K562 (cell line): ENCODE data around the gene BCL2L13. TPM values are rescaled to one million over a fixed set of nuclear protein-coding genes. Genes with fewer than 3 reads are reported as not detected.

ENCODE experiments used
- ATAC-seq: fragments of 200-7000 bp; cut with Tn5 transposase; 3 replicates; pipeline ENCODE4 v1.9.1; 2020; ENCODE audit warnings: moderate library complexity
- BruUV-seq: library from RNA; stranded (reverse); fragments of 400-500 nt; replicated peaks from 2 replicates; lab custom pipeline; 2021; lab: Mats Ljungman, UMichigan
- CTCF ChIA-PET: fragments of 300-600 bp; formaldehyde crosslinking; extraction: SDS; loops from one replicate; lab custom pipeline; 2021; ENCODE audit warnings: low intra/inter-chr PET ratio; lab: Yijun Ruan, JAX
- POLR2A ChIA-PET: fragments of 300-600, 350-650 bp; sonication (Branson Sonifier 250); formaldehyde crosslinking; extraction: SDS; loops from one replicate; lab custom pipeline; 2021; ENCODE audit warnings: antibody characterized with exemption, inconsistent platforms; lab: Yijun Ruan, JAX
- DNase-seq, 4 experiments: peaks; one replicate each; pipeline versions ENCODE4 v3.0.0 to v3.0.0-alpha.2; 2011 to 2018; ENCODE audit warnings: low spot score in 3 of 4, mixed read lengths in 3 of 4; ENCODE audit errors: extremely low read depth in 1 of 4
- FAIRE-seq: peaks from 2 replicates; lab custom pipeline; 2011; peaks lifted over from hg19 to GRCh38; lab: Jason Lieb, UNC
- H2AFZ ChIP-seq: 2 replicates; pipeline ENCODE4 v1.6.0; 2011; ENCODE audit warnings: low read depth, low read length, control low read depth, inconsistent platforms
- H3K27ac ChIP-seq: fragments of 200-600 bp; 3 replicates; pipeline ENCODE4 v1.8.0; 2011; ENCODE audit warnings: low read depth, mild to moderate bottlenecking, control low read depth, inconsistent platforms, low read length, moderate library complexity, mixed read lengths; ENCODE audit errors: extremely low read depth
- H3K27me3 ChIP-seq, 2 experiments: fragments of 300-600 bp in 1 of 2; 2 replicates in 1 of 2; 3 replicates in 1 of 2; pipeline versions ENCODE4 v1.6.0 to v1.8.0; 2011; ENCODE audit warnings: inconsistent platforms in 2 of 2, low read length in 2 of 2, mild to moderate bottlenecking in 1 of 2, mixed read lengths in 1 of 2, moderate library complexity in 1 of 2; ENCODE audit not compliant: control insufficient read depth in 2 of 2, insufficient read depth in 2 of 2
- H3K36me3 ChIP-seq: fragments of 300-600 bp; 3 replicates; pipeline ENCODE4 v1.8.0; 2011; ENCODE audit warnings: mild to moderate bottlenecking, low read length, inconsistent platforms; ENCODE audit not compliant: control insufficient read depth, insufficient read depth
- H3K4me1 ChIP-seq, 2 experiments: fragments of 200-600 bp in 1 of 2; replicated peaks in 1 of 2; 2 replicates in 1 of 2; 3 replicates in 1 of 2; pipeline versions ENCODE4 v1.5.1 to v1.8.0; 2011; ENCODE audit warnings: inconsistent platforms in 2 of 2, low read length in 2 of 2, mild to moderate bottlenecking in 1 of 2, mixed read lengths in 1 of 2, moderate library complexity in 1 of 2; ENCODE audit not compliant: control insufficient read depth in 2 of 2, insufficient read depth in 2 of 2
- H3K4me2 ChIP-seq: 2 replicates; pipeline ENCODE4 v1.6.1; 2011; ENCODE audit warnings: low read length, control low read depth, inconsistent platforms, mixed read lengths; ENCODE audit not compliant: insufficient read depth
- H3K4me3 ChIP-seq: fragments of 200-600 bp; sonication (generic), shearing (Covaris generic); 2 replicates; pipeline ENCODE4 v1.5.1; 2016; ENCODE audit warnings: control low read depth, inconsistent platforms
- H3K79me2 ChIP-seq: fragments of 200-600 bp; 3 replicates; pipeline ENCODE4 v1.8.0; 2011; ENCODE audit warnings: low read length, inconsistent platforms; ENCODE audit not compliant: control insufficient read depth, insufficient read depth
- H3K9ac ChIP-seq, 2 experiments: 2 replicates each; pipeline versions ENCODE4 v1.6.0 to v1.6.1; 2011; ENCODE audit warnings: low read depth in 2 of 2, low read length in 2 of 2, control low read depth in 1 of 2, inconsistent platforms in 1 of 2, mild to moderate bottlenecking in 1 of 2, mixed read lengths in 1 of 2; ENCODE audit not compliant: insufficient read depth in 1 of 2
- H3K9me1 ChIP-seq: one replicate; pipeline ENCODE4 v1.6.0; 2011; ENCODE audit warnings: inconsistent platforms, mild to moderate bottlenecking, low read length, moderate library complexity; ENCODE audit not compliant: control insufficient read depth, insufficient read depth
- H3K9me3 ChIP-seq: replicated peaks from 2 replicates; pipeline ENCODE4 v1.5.1; 2011; ENCODE audit warnings: low read depth, low read length, inconsistent platforms; ENCODE audit not compliant: control insufficient read depth, insufficient read depth
- H4K20me1 ChIP-seq: replicated peaks from 2 replicates; pipeline ENCODE4 v1.6.1; 2011; ENCODE audit warnings: low read length, inconsistent platforms, mixed read lengths; ENCODE audit not compliant: control insufficient read depth, insufficient read depth
- CBFA2T3 ChIP-seq: fragments of 450-650 bp; IDR thresholded peaks from 2 replicates; pipeline ENCODE4 v1.6.1; 2017
- CBX3 ChIP-seq, 2 experiments: IDR thresholded peaks; 1 replicate in 1 of 2; 2 replicates in 1 of 2; pipeline ENCODE4 v1.6.1; 2012; ENCODE audit warnings: inconsistent platforms in 2 of 2, low read length in 2 of 2, borderline replicate concordance in 1 of 2, control low read depth in 1 of 2
- CEBPB ChIP-seq: fragments of 450-650 bp; IDR thresholded peaks from 2 replicates; pipeline ENCODE4 v1.6.1; 2016; ENCODE audit warnings: missing genetic modification characterization, missing compliant biosample characterization
- CEBPG ChIP-seq, 3 experiments: fragments of 200-800 bp in 1 of 3; sonication (Bioruptor generic) in 1 of 3; sonication (generic) in 1 of 3; formaldehyde crosslinking in 1 of 3; IDR thresholded peaks in 2 of 3; conservative IDR thresholded peaks in 1 of 3; 2 replicates each; pipeline versions ENCODE4 v1.6.1 to v1.8.0; 2016 to 2022; ENCODE audit warnings: missing compliant biosample characterization in 2 of 3, missing genetic modification characterization in 2 of 3, mild to moderate bottlenecking in 1 of 3, missing genetic modification reagents in 1 of 3
- DEAF1 ChIP-seq: fragments of 450-650 bp; formaldehyde crosslinking; IDR thresholded peaks from 2 replicates; pipeline ENCODE4 v1.4.0; 2020; ENCODE audit warnings: mild to moderate bottlenecking, moderate library complexity
- ELK3 ChIP-seq: fragments of 450-650 bp; formaldehyde crosslinking; IDR thresholded peaks from 2 replicates; pipeline ENCODE4 v1.4.0; 2020; ENCODE audit warnings: mild to moderate bottlenecking
- EWSR1 ChIP-seq: fragments of 450-650 bp; IDR thresholded peaks from 2 replicates; pipeline ENCODE4 v1.6.1; 2018; ENCODE audit warnings: borderline replicate concordance, mild to moderate bottlenecking, low read depth, moderate library complexity; ENCODE audit not compliant: partially characterized antibody
- MCM2 ChIP-seq: fragments of 450-650 bp; IDR thresholded peaks from 2 replicates; pipeline ENCODE4 v1.6.1; 2017; ENCODE audit warnings: low read depth, mild to moderate bottlenecking
- SAFB2 ChIP-seq: fragments of 200-400 bp; formaldehyde crosslinking; IDR thresholded peaks from 2 replicates; pipeline ENCODE4 v1.6.1; 2018; ENCODE audit warnings: borderline replicate concordance, low read length, low read depth, moderate library complexity; ENCODE audit not compliant: severe bottlenecking
- TCF7 ChIP-seq: sonication (generic); IDR thresholded peaks from 2 replicates; pipeline ENCODE4 v1.6.1; 2016; ENCODE audit warnings: antibody characterized with exemption, borderline replicate concordance
- TCF7L2 ChIP-seq: fragments of 150-350 bp; IDR thresholded peaks from 2 replicates; pipeline ENCODE4 v1.6.1; 2016; ENCODE audit warnings: low read depth, mild to moderate bottlenecking, low read length, moderate library complexity
- TRIM28 ChIP-seq: fragments of 450-650 bp; IDR thresholded peaks from 2 replicates; pipeline ENCODE4 v1.6.1; 2017
- ZBTB8A ChIP-seq: fragments of 450-650 bp; IDR thresholded peaks from 2 replicates; pipeline ENCODE4 v1.6.1; 2018; ENCODE audit warnings: mild to moderate bottlenecking, moderate library complexity; ENCODE audit not compliant: partially characterized antibody
- ZFP1 ChIP-seq: fragments of 450-650 bp; formaldehyde crosslinking; IDR thresholded peaks from 2 replicates; pipeline ENCODE4 v1.4.0; 2020; ENCODE audit warnings: mild to moderate bottlenecking, mixed read lengths
- ZNF445 ChIP-seq: fragments of 250-450 bp; sonication (Bioruptor Pico); IDR thresholded peaks from 2 replicates; pipeline ENCODE4 v1.4.0; 2020; ENCODE audit warnings: low read depth, mild to moderate bottlenecking, moderate library complexity
- ZNF551 ChIP-seq: fragments of 250-450 bp; sonication (Bioruptor Pico); IDR thresholded peaks from 2 replicates; pipeline ENCODE4 v1.5.0; 2021; ENCODE audit warnings: mild to moderate bottlenecking, moderate library complexity
- ZNF707 ChIP-seq: fragments of 250-450 bp; sonication (Bioruptor Pico); conservative IDR thresholded peaks from 2 replicates; pipeline ENCODE4 v1.8.0; 2022; ENCODE audit warnings: inconsistent platforms, mild to moderate bottlenecking, moderate library complexity
- WGBS: fragments of 100-300 bp; shearing (Covaris generic); methylation state at CpG from one replicate; pipeline ENCODE4 v1.1.6; 2016; ENCODE audit warnings: low coverage, mixed read lengths; ENCODE audit not compliant: insufficient coverage; ENCODE audit errors: missing lambda C conversion rate; 5-methylcytosine and 5-hydroxymethylcytosine counted together
- in situ Hi-C: fragments of 300-500 bp; cut with MboI; formaldehyde crosslinking; loops from 4 replicates; pipeline ENCODE4 v1.15.0; 2018; ENCODE audit warnings: inconsistent platforms, mixed read lengths
- intact Hi-C: fragments of 100-400 bp; cut with micrococcal nuclease; formaldehyde crosslinking; loops from 2 replicates; pipeline ENCODE4 v1.14.2; 2022
- polyA plus RNA-seq, 8 experiments: library from polyadenylated mRNA; depleted of rRNA in 4 of 8; stranded (reverse) in 5 of 8; unstranded in 3 of 8; fragments of >200 nt; fragmentation: Nextera tagmentation in 2 of 8; fragmentation: Illumina TruSeq in 1 of 8; extraction: Ambion mirVana in 2 of 8; extraction: Trizol in 1 of 8; gene quantifications; 2 replicates each; pipeline versions ENCODE4 v1.2.1 to v1.2.3, GENCODE V29; 2011 to 2014; ENCODE audit warnings: inconsistent platforms in 1 of 8, missing spikeins in 1 of 8
- total RNA-seq, 7 experiments: library from RNA; depleted of rRNA in 6 of 7; stranded (reverse); fragments of >200 nt in 6 of 7; fragmentation: Illumina TruSeq in 2 of 7; extraction: Trizol in 2 of 7; gene quantifications; 2 replicates each; pipeline versions ENCODE4 v1.2.1 to v1.2.3, GENCODE V29; 2011 to 2021; ENCODE audit warnings: low replicate concordance in 1 of 7

BCL2L13 gene
- total and polyA plus RNA-seq, 9 of the 15 experiments (the other 6 are each of a cell fraction or from before 2014, with no cell fraction given) = 41.5 to 63.4 (median 56.5) TPM

- no peak for TF ChIP-seq ZBTB8A
- no peak for TF ChIP-seq ZFP1 (CRISPR knock-in tag)
- TF ChIP-seq, all 486 proteins: peak for 0
Measured at GRCh38 chr22:17717708-17718107, 79.2 kb downstream of the BCL2L13 start (continued).

- TF ChIP-seq ZNF445 (CRISPR knock-in tag) (no peak), CBFA2T3 (no peak), TCF7L2 (no peak), CEBPB (peak; percentile 74), ZNF707 (no peak), SAFB2 (no peak), ELK3 (no peak), TRIM28 (no peak), CBX3 (IDR thresholded peaks at IDR 0.05; ENCODE audit: borderline replicate concordance in 1 of 2, low read length in 2 of 2) (no peak), MCM2 (no peak), ZNF551 (CRISPR knock-in tag) (no peak), DEAF1 (CRISPR knock-in tag) (no peak), EWSR1 (no peak), CEBPG (CRISPR knock-in tag; IDR thresholded peaks at IDR 0.05) (no peak), CEBPG (tag; conservative IDR thresholded peaks at IDR 0.05 in 1 of 2, IDR thresholded peaks at IDR 0.05 in 1 of 2) (peak; percentile 33 to 70; a peak in 2 of 4 replicates), TCF7 (no peak)
- FAIRE-seq = no peak
- H3K79me2 ChIP-seq = no peaks in the 10 kb centered on the region
- no peak overlapping the region for H3K9ac ChIP-seq
- 88% methylated on average over 5 of the region's 5 CpGs for WGBS
- in situ Hi-C loops (no loop called here), intact Hi-C loops (loop anchor here (5.0 kb wide), 1 partner anchor 158 kb away; the partner anchor contains the start of gene SLC25A18)
- DNase-seq = no peak
- H3K27me3 ChIP-seq = no peaks in the 10 kb centered on the region
- ChIA-PET CTCF (no interaction called here), POLR2A (no interaction called here)
- no peaks in the 10 kb centered on the region for H4K20me1 ChIP-seq
- no peak overlapping the region for H3K4me2 ChIP-seq
- BruUV-seq = no TSS peak
- H3K36me3 ChIP-seq = 0 out of 3 replicates have a peak, but pooled peaks cover 3% of the 10 kb centered on the region
- H3K4me1 ChIP-seq = 0 out of 5 replicates have a peak, but pooled peaks cover 0 to 3% of the 10 kb centered on the region in 2 experiments
- H3K27ac ChIP-seq = no peak overlapping the region
- no peaks in the 10 kb centered on the region for H3K9me1 ChIP-seq
- no peaks in the 10 kb centered on the region for H3K9me3 ChIP-seq
- H3K4me3 ChIP-seq = no peak overlapping the region
- no peak overlapping the region for H2AFZ ChIP-seq
- ATAC-seq = no peak
Measured at GRCh38 chr22:17719911-17720310, 81.4 kb downstream of the BCL2L13 start.
